Measurements from ENCODE around the gene CRHBP.
"Not testable (repeated sequence)": the region's sequence is repeated elsewhere in the genome, so short reads cannot be mapped to it uniquely, and the experiment has no call there.

- not testable (repeated sequence) for TF ChIP-seq CTCF, POLR2A (IDR thresholded peaks at IDR 0.05)
Observed at GRCh38 chr5:76914671-76915070, 38.2 kb upstream of the CRHBP start.

Measured in body of pancreas (tissue), 4 donors.